Measurements from ENCODE around the gene DEGS2.

- TF ChIP-seq EZH2 (optimal IDR thresholded peaks at IDR 0.05; ENCODE audit: low read depth, low read length) (no peak), CTCF (IDR thresholded peaks at IDR 0.05; ENCODE audit: low read length) (no peak), EZH2phosphoT487 (IDR thresholded peaks at IDR 0.05; ENCODE audit: low read length) (no peak)
Observed at GRCh38 chr14:100152091-100152490, 7.4 kb downstream of the DEGS2 start.
